Measurements from ENCODE around the gene CDC37. TPM values are rescaled to one million over a fixed set of nuclear protein-coding genes. Genes with fewer than 3 reads are reported as not detected.
"Not testable (repeated sequence)": the region's sequence is repeated elsewhere in the genome, so short reads cannot be mapped to it uniquely, and the experiment has no call there.

The CDC37 gene
- total RNA-seq, 4 donors from 2014 or later, result 146 to 308 (median 195) TPM

GRCh38 chr19:10380313-10381102, 22.8 kb downstream of the CDC37 start, which contains the start of gene TYK2:
Gene TYK2, minus strand, starts transcription at chr19:10380572. Its CDS starts 2,166 bp downstream, at chr19:10378406.
- TF ChIP-seq CTCF (IDR thresholded peaks at IDR 0.05), result no peak
- DNase-seq (ENCODE audit: low spot score) (peak; percentile 89), ATAC-seq (ENCODE audit: low FRiP score) (peak; percentile 98)

- DNase-seq (ENCODE audit: low spot score) (no peak), ATAC-seq (ENCODE audit: low FRiP score) (no peak)
- TF ChIP-seq CTCF (IDR thresholded peaks at IDR 0.05), result no peak
These were observed 23.4 kb downstream of the CDC37 start for GRCh38 chr19:10379880-10380312.

GRCh38 chr19:10378124-10378523, 25.2 kb downstream of the CDC37 start:
- TF ChIP-seq CTCF (IDR thresholded peaks at IDR 0.05), result no peak
- DNase-seq (ENCODE audit: low spot score), result no peak

GRCh38 chr19:10377140-10377640, 26.2 kb downstream of the CDC37 start:
- not testable (repeated sequence) for DNase-seq (ENCODE audit: low spot score); ATAC-seq (ENCODE audit: low FRiP score)

More at GRCh38 chr19:10378124-10378523, 25.2 kb downstream of the CDC37 start:
- ATAC-seq (ENCODE audit: low FRiP score), result no peak

GRCh38 chr19:10374931-10375330, 28.4 kb downstream of the CDC37 start:
- no peak for TF ChIP-seq CTCF (IDR thresholded peaks at IDR 0.05)
- DNase-seq (ENCODE audit: low spot score) (no peak), ATAC-seq (ENCODE audit: low FRiP score) (no peak)

GRCh38 chr19:10372690-10373089, 30.7 kb downstream of the CDC37 start:
- no peak for ATAC-seq (ENCODE audit: low FRiP score)
- no peak for TF ChIP-seq CTCF (IDR thresholded peaks at IDR 0.05)
- no peak for DNase-seq (ENCODE audit: low spot score)

GRCh38 chr19:10368101-10368803, 35.1 kb downstream of the CDC37 start:
- no peak for TF ChIP-seq CTCF (IDR thresholded peaks at IDR 0.05)
- ATAC-seq (ENCODE audit: low FRiP score) (no peak), DNase-seq (ENCODE audit: low spot score) (no peak)

- ATAC-seq (ENCODE audit: low FRiP score); DNase-seq (ENCODE audit: low spot score): not testable (repeated sequence)
These were observed 36.3 kb downstream of the CDC37 start for GRCh38 chr19:10366950-10367512.

All from omental fat pad (tissue), 4 donors.